GM04503 (cell line): ENCODE measurements around the gene PPP2R2C.

Experiments used
- DNase-seq: peaks from one replicate; pipeline ENCODE4 v3.0.0-alpha.2; 2012; ENCODE audit warnings: low read depth

Gene PPP2R2C

GRCh38 chr4:6287017-6287788, 185.2 kb downstream of the PPP2R2C start:
- DNase-seq: no peak

GRCh38 chr4:6283282-6283681, 189.1 kb downstream of the PPP2R2C start:
- no peak for DNase-seq

GRCh38 chr4:6282314-6282771, 190.1 kb downstream of the PPP2R2C start:
- no peak for DNase-seq

- no peak for DNase-seq
Measured at GRCh38 chr4:6281436-6282313, 190.7 kb downstream of the PPP2R2C start.

GRCh38 chr4:6280365-6280996, 191.9 kb downstream of the PPP2R2C start:
- DNase-seq: no peak

GRCh38 chr4:6279582-6280289, 192.7 kb downstream of the PPP2R2C start:
- no peak for DNase-seq

- no peak for DNase-seq
Measured at GRCh38 chr4:6278801-6279197, 193.6 kb downstream of the PPP2R2C start.

- DNase-seq: no peak
Measured at GRCh38 chr4:6277935-6278800, 194.2 kb downstream of the PPP2R2C start.

- no peak for DNase-seq
Measured at GRCh38 chr4:6277139-6277802, 195.1 kb downstream of the PPP2R2C start.

GRCh38 chr4:6275898-6276806, 196.3 kb downstream of the PPP2R2C start:
- no peak for DNase-seq

GRCh38 chr4:6275351-6275750, 197.1 kb downstream of the PPP2R2C start:
- no peak for DNase-seq

GRCh38 chr4:6273661-6273990, 198.8 kb downstream of the PPP2R2C start:
- DNase-seq: no peak

- peak; percentile 47 for DNase-seq
Measured at GRCh38 chr4:6272863-6273660, 199.4 kb downstream of the PPP2R2C start.

- DNase-seq: no peak
Measured at GRCh38 chr4:6271701-6272465, 200.5 kb downstream of the PPP2R2C start.

- DNase-seq: no peak
Measured at GRCh38 chr4:6271206-6271605, 201.2 kb downstream of the PPP2R2C start.

GRCh38 chr4:6270636-6271121, 201.7 kb downstream of the PPP2R2C start:
- no peak for DNase-seq
